Measurements from ENCODE around the gene MACROD2. TPM values are rescaled to one million over a fixed set of nuclear protein-coding genes. Genes with fewer than 3 reads are reported as not detected.

Gene MACROD2
- total RNA-seq, 1 experiment from 2014 or later = 1.6 TPM

GRCh38 chr20:14706555-14706954 is 711.2 kb downstream of the MACROD2 start:
- Histone ChIP-seq H3K9ac (ENCODE audit: extremely low read depth, insufficient read length, low read length) (no peak overlapping the region), H3K27me3 (ENCODE audit: insufficient read depth, low read length) (no peaks in the 10 kb centered on the region), H3K14ac (ENCODE audit: insufficient read depth, low read length) (no peak overlapping the region), H3K79me1 (ENCODE audit: insufficient read depth, low read depth, low read length, poor library complexity, severe bottlenecking) (no peaks in the 10 kb centered on the region), H2AFZ (ENCODE audit: low read length) (no peak overlapping the region), H2BK15ac (ENCODE audit: low read depth, low read length) (no peak overlapping the region), H2AK5ac (ENCODE audit: insufficient read length, low read length) (no peak overlapping the region), H3K4ac (ENCODE audit: low read depth, low read length) (no peak overlapping the region), H3K9me3 (ENCODE audit: control insufficient read depth, low read depth, low read length) (no peaks in the 10 kb centered on the region), H4K8ac (replicated peaks; ENCODE audit: insufficient read length, low read depth, low read length) (no peak overlapping the region), H2BK12ac (ENCODE audit: insufficient read length, low read depth, low read length) (no peak overlapping the region), H3K4me1 (ENCODE audit: insufficient read depth, low read length) (no peaks in the 10 kb centered on the region; the same call in 1 of the 2 replicates), H2BK20ac (ENCODE audit: low read depth, low read length, poor library complexity, severe bottlenecking) (no peak overlapping the region), H3K23ac (ENCODE audit: insufficient read length, low read depth, low read length) (no peak overlapping the region), H3K23me2 (ENCODE audit: insufficient read length, low read depth, low read length, poor library complexity, severe bottlenecking) (no peaks in the 10 kb centered on the region), H3K79me2 (ENCODE audit: insufficient read depth, low read length) (no peaks in the 10 kb centered on the region), H4K91ac (ENCODE audit: insufficient read length, low read depth, low read length) (no peak overlapping the region), H3K27ac (ENCODE audit: insufficient read length, low read depth, low read length) (no peak overlapping the region), H4K20me1 (ENCODE audit: control insufficient read depth, insufficient read depth, insufficient read length) (no peaks in the 10 kb centered on the region), H3K18ac (ENCODE audit: insufficient read length, low read depth, low read length) (no peak overlapping the region), H2BK120ac (ENCODE audit: low read depth, low read length, poor library complexity, severe bottlenecking) (no peak overlapping the region), H3T11ph (ENCODE audit: low read length) (no peak overlapping the region), H2BK5ac (ENCODE audit: insufficient read length, low read length) (no peak overlapping the region), H3K4me2 (ENCODE audit: insufficient read depth, insufficient read length, low read length) (no peak overlapping the region), H4K5ac (ENCODE audit: insufficient read length, low read depth, low read length) (no peak overlapping the region), H3K56ac (ENCODE audit: insufficient read length, low read depth, low read length) (no peak overlapping the region)
- H3K4me1 Mint-ChIP-seq = peaks cover 28 to 34% of the 10 kb centered on the region in 2 experiments
- no peak for TF ChIP-seq CTCF (conservative IDR thresholded peaks at IDR 0.05)
- no peak for DNase-seq
- no peaks in the 10 kb centered on the region for H3K9me3 Mint-ChIP-seq
- no peaks in the 10 kb centered on the region for H3K36me3 Mint-ChIP-seq (ENCODE audit: insufficient read depth in 1 of 3, low read depth in 3 of 3)
- H3K4me3 Mint-ChIP-seq = no peak overlapping the region
- H3K27ac Mint-ChIP-seq = peak overlapping the region in 1 of 3 experiments; percentile 32; a peak in 2 of 7 replicates
- H3K27me3 Mint-ChIP-seq (ENCODE audit: low read depth) = no peaks in the 10 kb centered on the region
- whole genome bisulfite sequencing (ENCODE audit: extremely low coverage, insufficient read length, low lambda C conversion rate) = no CpG with 5 or more reads among the region's 5 CpGs

Measured in H9 (cell line).